SK-N-SH treated with all-trans-retinoic acid at 6 μM for 48 hours (cell line): ENCODE measurements around the gene SLC50A1.

ENCODE experiments used
- ATAC-seq: fragments of 200-7000 bp; cut with Tn5 transposase; 3 replicates; pipeline ENCODE4 v1.9.1; 2020; ENCODE audit warnings: mild to moderate bottlenecking, moderate library complexity
- ARNTL ChIP-seq: fragments of 450-650 bp; formaldehyde crosslinking; IDR thresholded peaks from 2 replicates; pipeline ENCODE4 v1.5.0; 2020; ENCODE audit warnings: low read depth, mild to moderate bottlenecking, moderate library complexity, borderline replicate concordance
- BACH2 ChIP-seq: fragments of 250-450 bp; sonication (Bioruptor Pico); IDR thresholded peaks from 2 replicates; pipeline ENCODE4 v1.9.0; 2021; ENCODE audit warnings: mild to moderate bottlenecking, borderline replicate concordance
- CREB5 ChIP-seq: fragments of 250-450 bp; sonication (Bioruptor Pico); IDR thresholded peaks from 2 replicates; pipeline ENCODE4 v1.5.1; 2020; ENCODE audit warnings: low read depth, mild to moderate bottlenecking, moderate library complexity
- CSRNP3 ChIP-seq: fragments of 250-450 bp; sonication (Bioruptor Pico); IDR thresholded peaks from 2 replicates; pipeline ENCODE4 v1.5.1; 2021; ENCODE audit warnings: mild to moderate bottlenecking, moderate library complexity
- ESRRG ChIP-seq: fragments of 250-450 bp; sonication (Bioruptor Pico); IDR thresholded peaks from 2 replicates; pipeline ENCODE4 v1.6.1; 2021; ENCODE audit warnings: mild to moderate bottlenecking
- ISL1 ChIP-seq: fragments of 250-450 bp; sonication (Bioruptor Pico); IDR thresholded peaks from 2 replicates; pipeline ENCODE4 v2.1.2; 2022; ENCODE audit warnings: mild to moderate bottlenecking, moderate library complexity
- OSR1 ChIP-seq: fragments of 250-450 bp; sonication (Bioruptor Pico); IDR thresholded peaks from 2 replicates; pipeline ENCODE4 v1.8.0; 2022; ENCODE audit warnings: moderate library complexity, mild to moderate bottlenecking, inconsistent platforms
- PATZ1 ChIP-seq: fragments of 250-450 bp; sonication (Bioruptor Pico); IDR thresholded peaks from 2 replicates; pipeline ENCODE4 v1.8.0; 2020; ENCODE audit warnings: mild to moderate bottlenecking, moderate library complexity, borderline replicate concordance
- POU6F1 ChIP-seq: fragments of 250-450 bp; sonication (Bioruptor Pico); IDR thresholded peaks from 2 replicates; pipeline ENCODE4 v1.8.0; 2021; ENCODE audit warnings: low read depth, mild to moderate bottlenecking, moderate library complexity, borderline replicate concordance
- PPARA ChIP-seq: fragments of 250-450 bp; sonication (Bioruptor Pico); IDR thresholded peaks from 2 replicates; pipeline ENCODE4 v1.5.0; 2020; ENCODE audit warnings: mild to moderate bottlenecking, borderline replicate concordance
- RARB ChIP-seq: fragments of 250-450 bp; sonication (Bioruptor Pico); IDR thresholded peaks from 2 replicates; pipeline ENCODE4 v1.8.0; 2021; ENCODE audit warnings: mild to moderate bottlenecking, moderate library complexity
- SNAI2 ChIP-seq: fragments of 250-450 bp; sonication (Bioruptor Pico); IDR thresholded peaks from 2 replicates; pipeline ENCODE4 v1.5.0; 2020; ENCODE audit warnings: mild to moderate bottlenecking, moderate library complexity
- TCF4 ChIP-seq: fragments of 250-450 bp; sonication (Bioruptor Pico); IDR thresholded peaks from 2 replicates; pipeline ENCODE4 v1.8.0; 2021; ENCODE audit warnings: mild to moderate bottlenecking, moderate library complexity, borderline replicate concordance
- TOX ChIP-seq: fragments of 250-450 bp; sonication (Bioruptor Pico); IDR thresholded peaks from 2 replicates; pipeline ENCODE4 v1.8.0; 2021; ENCODE audit warnings: mild to moderate bottlenecking, moderate library complexity, borderline replicate concordance
- ZFP3 ChIP-seq: fragments of 250-450 bp; sonication (Bioruptor Pico); IDR thresholded peaks from 2 replicates; pipeline ENCODE4 v1.5.0; 2020; ENCODE audit warnings: mild to moderate bottlenecking, moderate library complexity
- ZFP30 ChIP-seq: fragments of 450-650 bp; formaldehyde crosslinking; IDR thresholded peaks from 2 replicates; pipeline ENCODE4 v1.5.0; 2022; ENCODE audit warnings: mild to moderate bottlenecking, moderate library complexity
- ZNF565 ChIP-seq: fragments of 450-650 bp; formaldehyde crosslinking; conservative IDR thresholded peaks from 2 replicates; pipeline ENCODE4 v1.5.0; 2020; ENCODE audit warnings: low read depth, mild to moderate bottlenecking, moderate library complexity
- ZNF8 ChIP-seq: fragments of 450-650 bp; formaldehyde crosslinking; IDR thresholded peaks from 2 replicates; pipeline ENCODE4 v1.5.0; 2020; ENCODE audit warnings: mild to moderate bottlenecking, moderate library complexity

SLC50A1 gene

GRCh38 chr1:155091071-155092051, 44.3 kb upstream of the SLC50A1 start:
- peak; percentile 84 for ATAC-seq
- TF ChIP-seq TOX (CRISPR knock-in tag) (no peak), OSR1 (no peak), ISL1 (CRISPR knock-in tag) (no peak), CREB5 (no peak), CSRNP3 (CRISPR knock-in tag) (no peak), ARNTL (no peak), PATZ1 (no peak), SNAI2 (no peak), POU6F1 (CRISPR knock-in tag) (no peak), BACH2 (no peak), TCF4 (CRISPR knock-in tag) (no peak)
- TF ChIP-seq, all 23 proteins: peak for 0

GRCh38 chr1:155092131-155092530, 43.5 kb upstream of the SLC50A1 start:
- no peak for TF ChIP-seq CSRNP3 (CRISPR knock-in tag)
- no peak for TF ChIP-seq ZNF565 (CRISPR knock-in tag)
- no peak for TF ChIP-seq PPARA (CRISPR knock-in tag)
- TF ChIP-seq ZNF8 (CRISPR knock-in tag), result no peak
- TF ChIP-seq ESRRG (CRISPR knock-in tag), result no peak
- no peak for TF ChIP-seq BACH2
- TF ChIP-seq POU6F1 (CRISPR knock-in tag), result no peak
- no peak for ATAC-seq

GRCh38 chr1:155092641-155093040, 43.0 kb upstream of the SLC50A1 start:
- no peak for TF ChIP-seq ZFP3 (CRISPR knock-in tag)
- no peak for TF ChIP-seq PPARA (CRISPR knock-in tag)
- no peak for TF ChIP-seq ESRRG (CRISPR knock-in tag)
- TF ChIP-seq SNAI2, result no peak
- no peak for TF ChIP-seq ZFP30 (CRISPR knock-in tag)
- no peak for TF ChIP-seq CREB5
- TF ChIP-seq BACH2, result no peak
- no peak for TF ChIP-seq RARB
- TF ChIP-seq, all 23 proteins: peak for 0
- no peak for ATAC-seq
